Spleen (tissue), 7 donors: ENCODE results near the gene PSORS1C2.

ENCODE experiments used
- CTCF ChIP-seq, 11 experiments: fragments of 200-600 bp in 7 of 11; fragments of 450-650 bp in 4 of 11; sonication (generic) in 4 of 11; IDR thresholded peaks in 8 of 11; conservative IDR thresholded peaks in 3 of 11; 1 replicate in 7 of 11; 2 replicates in 4 of 11; pipeline versions ENCODE4 v1.4.0 to v1.8.0; 2016 to 2021; ENCODE audit warnings: antibody characterized with exemption in 11 of 11, inconsistent platforms in 4 of 11, mild to moderate bottlenecking in 1 of 11
- POLR2A ChIP-seq, 3 donors: fragments of 450-650 bp; IDR thresholded peaks; one replicate each; pipeline ENCODE4 v1.5.1; 2017; ENCODE audit warnings: antibody characterized with exemption in 3 of 3, mild to moderate bottlenecking in 1 of 3
- POLR2AphosphoS5 ChIP-seq, 3 donors: sonication (generic); formaldehyde crosslinking; IDR thresholded peaks; one replicate each; pipeline ENCODE4 v1.5.1; 2017; ENCODE audit warnings: antibody characterized with exemption in 3 of 3
- donor health status: DM: no; HTN: no; CAD: no; lungs with moderate emphysema.
- donor health status: DM: no; HTN: no; CAD: no.
- donor health status: DM: no; HTN: no; CAD: no.

- TF ChIP-seq CTCF (IDR thresholded peaks at IDR 0.05 in 8 of 11, conservative IDR thresholded peaks at IDR 0.05 in 3 of 11), result no peak
- TF ChIP-seq POLR2A (IDR thresholded peaks at IDR 0.05), result no peak
- TF ChIP-seq POLR2AphosphoS5 (IDR thresholded peaks at IDR 0.05), result no peak
Observed at GRCh38 chr6:31157513-31158139, 18.8 kb upstream of the PSORS1C2 start, which contains the start of gene CCHCR1.
